Stimulated activated naive CD4-positive, alpha-beta T cell (primary cell): ENCODE measurements around the gene ARL3.
A peak's percentile ranks its signal among the peaks of the same experiment; 100 is the strongest.
"Not testable (repeated sequence)": the region's sequence is repeated elsewhere in the genome, so short reads cannot be mapped to it uniquely, and the experiment has no call there.

Experiments
- DNase-seq, 6 experiments: peaks; one replicate each; lab custom pipeline; 2025; lab: John Stamatoyannopoulos, UW

The ARL3 gene

DNA sequence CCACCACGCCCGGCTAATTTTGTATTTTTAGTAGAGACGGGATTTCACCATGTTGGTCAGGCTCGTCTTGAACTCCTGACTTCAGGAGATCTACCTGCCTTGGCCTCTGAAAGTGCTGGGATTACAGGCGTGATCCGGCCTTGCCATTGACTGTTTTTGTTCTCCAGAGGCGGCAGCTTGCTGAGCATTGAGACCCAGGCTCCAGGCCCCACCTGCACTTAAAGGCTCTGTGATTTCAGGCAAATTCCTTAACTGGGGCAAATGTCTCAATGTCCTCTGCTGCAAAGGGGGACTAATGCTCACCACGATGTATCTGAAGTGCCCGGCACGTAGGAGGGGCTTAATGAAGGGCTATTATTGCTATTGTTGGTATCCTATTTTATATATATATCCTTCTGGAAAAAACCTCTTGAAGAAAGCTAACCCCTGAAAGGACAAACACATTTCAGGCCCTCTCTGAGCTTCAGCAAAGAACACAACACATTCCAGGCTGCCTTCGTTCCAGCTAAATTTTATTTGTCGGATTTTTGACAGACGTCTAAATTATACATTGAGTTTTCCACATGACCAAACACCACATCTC is 40.9 kb downstream of the ARL3 start:
- DNase-seq = no peak

DNA sequence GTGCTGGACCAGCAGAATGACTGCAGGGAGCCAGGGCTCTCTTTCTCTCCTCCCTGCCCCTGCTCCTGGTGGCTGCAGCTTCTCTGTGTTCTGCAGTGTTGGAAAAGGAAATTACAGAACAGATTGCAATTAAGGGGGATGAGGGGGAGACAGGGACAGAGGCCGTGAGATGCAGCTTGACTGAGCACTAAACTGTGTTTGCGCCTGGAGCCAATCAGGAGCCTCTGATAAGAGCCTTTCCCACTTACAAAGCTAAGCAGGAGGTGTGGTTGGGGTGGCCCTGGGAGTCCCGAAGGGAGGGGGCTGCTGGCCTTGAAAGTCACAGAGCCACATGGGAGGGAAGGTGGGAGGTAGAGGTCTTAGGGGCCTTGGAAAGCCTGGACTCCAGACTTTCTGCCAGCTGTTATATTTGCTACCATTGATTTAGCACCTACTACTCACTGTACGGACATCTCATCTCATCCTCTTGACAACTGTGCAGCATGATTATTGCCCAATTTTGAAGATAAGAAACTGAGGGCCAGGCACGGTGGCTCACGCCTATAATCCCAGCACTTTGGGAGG is 43.2 kb downstream of the ARL3 start:
- DNase-seq = no peak

DNA sequence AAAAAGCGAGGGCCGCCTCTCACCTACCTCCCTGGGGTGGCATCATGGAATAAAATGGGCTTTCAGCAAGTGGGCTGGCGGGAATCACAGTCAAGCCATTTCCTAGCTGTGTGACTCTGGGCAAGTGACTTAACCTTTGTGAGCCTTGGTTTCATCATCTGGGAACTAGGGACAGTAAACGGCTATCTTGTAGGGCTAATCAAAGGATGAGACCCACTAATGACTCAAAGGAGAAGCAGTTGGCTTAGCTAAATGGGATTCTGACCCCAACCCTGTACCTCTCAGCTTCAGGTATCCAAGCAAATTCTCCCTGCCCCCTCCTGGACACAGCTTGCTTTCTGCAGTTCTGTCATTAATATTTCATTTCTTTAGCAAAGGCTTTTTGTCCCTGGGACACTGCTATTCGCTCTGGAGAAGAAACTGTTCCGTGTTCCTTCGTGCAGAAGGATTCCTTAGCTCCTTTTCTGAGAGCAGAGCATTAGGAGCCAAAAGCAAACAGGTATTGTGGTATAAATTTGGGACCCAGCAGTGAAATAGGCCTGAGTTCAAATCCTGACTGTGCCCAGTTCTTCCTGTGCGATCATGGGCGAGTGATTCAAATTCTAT is 44.0 kb downstream of the ARL3 start:
- DNase-seq = no peak

DNA sequence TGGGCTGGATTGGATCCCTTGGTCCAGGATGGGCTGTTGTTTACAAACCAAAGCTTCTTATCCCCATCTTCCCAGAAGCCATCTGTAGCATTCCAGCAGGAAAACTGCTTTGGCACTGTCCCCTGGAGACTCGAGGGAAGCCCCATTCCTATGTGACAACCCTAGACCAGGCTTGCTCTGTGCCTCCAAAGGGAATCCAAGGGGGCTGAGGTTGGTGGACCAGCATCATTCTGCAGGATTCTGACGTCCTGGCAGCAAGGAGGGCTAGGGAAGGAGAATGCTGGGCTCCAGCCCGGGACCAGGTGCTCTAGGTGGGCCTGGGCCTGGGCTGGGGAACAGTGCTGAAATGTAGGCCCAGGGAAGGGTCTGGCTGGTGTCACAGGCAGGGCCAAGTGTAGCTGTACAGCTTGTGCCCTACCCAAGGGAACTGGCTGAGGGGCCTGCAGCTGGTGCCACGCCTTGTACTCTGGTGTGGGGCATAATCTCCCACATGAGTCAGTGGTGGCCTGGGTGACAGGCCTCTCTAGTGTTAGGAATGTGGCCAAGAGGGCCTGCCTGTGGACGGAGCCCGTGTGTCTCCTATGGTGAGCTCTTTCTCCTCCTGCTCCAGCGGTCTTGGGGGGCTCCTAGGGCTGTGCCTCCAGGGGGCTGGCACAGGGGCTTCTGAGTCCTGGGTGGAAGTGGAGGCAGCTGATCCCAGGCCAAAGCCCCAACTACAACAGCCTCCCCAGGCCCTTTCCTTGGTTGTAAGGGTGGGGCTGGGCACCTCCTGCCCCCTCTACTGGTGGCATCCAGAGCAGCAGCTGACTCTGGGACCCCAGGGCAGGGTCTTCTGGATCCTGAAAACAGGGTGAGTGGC is 44.8 kb downstream of the ARL3 start:
- peak in 1 of 6 experiments; percentile 18 for DNase-seq

DNA sequence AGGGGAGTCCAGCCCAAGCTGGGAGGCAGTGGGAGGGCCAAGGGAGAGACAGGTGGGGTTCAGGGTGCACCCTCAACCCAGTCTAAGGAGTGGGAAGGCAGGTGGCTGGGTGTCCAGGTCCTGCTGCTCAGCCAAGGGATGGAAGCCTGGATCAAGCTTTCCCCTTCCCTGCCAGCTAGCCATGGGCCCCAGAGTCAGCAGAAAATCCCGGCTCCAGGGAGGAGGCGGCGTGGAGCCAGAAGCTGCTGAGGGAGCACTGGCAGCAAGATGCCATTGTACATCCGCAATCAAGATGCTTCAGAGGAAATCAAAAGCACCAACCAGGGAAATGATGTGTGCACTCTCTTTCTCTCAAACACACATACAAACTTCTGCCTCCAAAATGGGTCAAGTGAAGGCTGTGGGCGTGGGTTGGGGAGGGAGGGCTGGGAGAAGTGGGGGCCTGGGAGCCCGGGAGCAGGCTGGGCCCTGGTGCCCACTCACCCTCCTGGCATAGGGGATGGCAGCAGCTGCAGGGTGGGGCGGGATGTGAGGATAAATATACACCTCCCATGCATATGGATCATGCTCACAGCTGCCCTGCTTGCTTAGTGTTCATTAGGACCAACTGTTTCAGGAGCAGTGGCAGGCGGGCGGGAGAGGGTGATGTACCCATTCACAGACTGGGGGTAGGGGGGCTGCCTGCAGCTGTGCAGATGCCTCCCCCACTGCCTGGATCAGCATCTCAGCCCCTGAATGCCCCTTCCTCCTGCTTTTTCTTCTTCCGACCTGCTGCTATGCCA is 45.7 kb downstream of the ARL3 start:
- no peak for DNase-seq

DNA sequence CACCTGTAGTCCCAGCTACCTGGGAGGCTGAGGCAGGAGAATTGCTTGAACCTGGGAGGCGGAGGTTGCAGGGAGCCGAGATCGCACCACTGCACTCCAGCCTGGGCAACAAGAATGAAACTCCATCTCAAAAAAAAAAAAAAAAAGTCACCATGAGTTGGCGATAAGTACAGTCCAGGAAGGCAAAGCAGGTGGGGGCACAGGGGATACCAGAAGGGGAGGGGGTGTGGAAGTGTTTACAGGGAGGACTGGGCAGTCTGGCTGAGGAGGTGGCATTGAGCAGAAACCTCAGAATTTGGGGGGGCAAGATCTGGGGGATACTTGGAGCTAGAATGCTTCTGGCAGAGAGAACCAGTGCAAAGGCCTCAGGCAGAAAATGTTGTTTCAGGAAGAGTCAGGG is 46.8 kb downstream of the ARL3 start:
- DNase-seq = not testable (repeated sequence)

DNA sequence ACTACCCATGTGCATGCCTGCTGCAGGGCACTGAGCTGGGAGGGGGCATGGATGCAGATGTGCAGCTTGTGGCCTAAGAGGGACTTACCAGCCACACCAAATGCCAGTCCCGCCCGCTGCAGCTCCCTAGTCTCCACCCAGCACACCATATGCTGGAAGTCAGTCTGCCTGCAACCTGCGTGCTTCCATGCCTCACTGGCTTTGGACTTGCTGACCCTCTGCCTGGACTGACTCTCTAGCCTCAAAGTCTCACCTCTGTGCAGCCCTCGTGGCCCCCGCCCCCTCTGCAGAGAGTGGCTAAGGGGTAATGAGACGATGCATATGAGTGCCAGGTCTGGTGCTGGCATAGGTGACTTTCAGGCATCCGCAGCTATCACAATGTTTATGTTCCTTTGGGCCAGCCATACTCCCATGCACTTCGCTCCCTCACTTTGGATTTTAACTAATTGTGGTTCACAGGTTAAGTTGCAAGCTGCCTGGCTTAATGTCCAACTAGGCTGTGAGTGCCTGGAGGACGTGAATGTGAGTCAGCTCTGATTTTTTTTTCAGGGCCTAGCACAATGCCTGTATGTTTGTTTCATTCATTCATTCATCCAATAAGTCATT is 48.2 kb downstream of the ARL3 start:
- DNase-seq = no peak

DNA sequence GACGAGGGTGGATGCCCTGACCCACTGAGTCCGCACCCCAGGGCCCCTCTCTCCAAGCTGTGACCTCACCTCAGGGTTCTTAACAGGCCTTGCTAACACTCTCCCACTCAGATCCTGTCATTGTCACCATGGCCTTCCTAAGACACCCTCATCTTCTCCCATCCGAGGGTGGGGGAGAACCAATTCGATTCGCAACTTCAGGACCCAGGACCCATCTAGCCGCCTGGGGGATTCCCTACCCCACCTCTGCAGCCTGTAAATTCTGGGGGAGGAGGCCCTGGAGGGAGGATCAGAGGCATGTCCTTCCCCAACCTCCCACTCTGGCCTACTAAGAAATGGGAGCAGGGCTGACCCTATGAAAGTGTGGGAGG is 52.6 kb downstream of the ARL3 start:
- DNase-seq = no peak

DNA sequence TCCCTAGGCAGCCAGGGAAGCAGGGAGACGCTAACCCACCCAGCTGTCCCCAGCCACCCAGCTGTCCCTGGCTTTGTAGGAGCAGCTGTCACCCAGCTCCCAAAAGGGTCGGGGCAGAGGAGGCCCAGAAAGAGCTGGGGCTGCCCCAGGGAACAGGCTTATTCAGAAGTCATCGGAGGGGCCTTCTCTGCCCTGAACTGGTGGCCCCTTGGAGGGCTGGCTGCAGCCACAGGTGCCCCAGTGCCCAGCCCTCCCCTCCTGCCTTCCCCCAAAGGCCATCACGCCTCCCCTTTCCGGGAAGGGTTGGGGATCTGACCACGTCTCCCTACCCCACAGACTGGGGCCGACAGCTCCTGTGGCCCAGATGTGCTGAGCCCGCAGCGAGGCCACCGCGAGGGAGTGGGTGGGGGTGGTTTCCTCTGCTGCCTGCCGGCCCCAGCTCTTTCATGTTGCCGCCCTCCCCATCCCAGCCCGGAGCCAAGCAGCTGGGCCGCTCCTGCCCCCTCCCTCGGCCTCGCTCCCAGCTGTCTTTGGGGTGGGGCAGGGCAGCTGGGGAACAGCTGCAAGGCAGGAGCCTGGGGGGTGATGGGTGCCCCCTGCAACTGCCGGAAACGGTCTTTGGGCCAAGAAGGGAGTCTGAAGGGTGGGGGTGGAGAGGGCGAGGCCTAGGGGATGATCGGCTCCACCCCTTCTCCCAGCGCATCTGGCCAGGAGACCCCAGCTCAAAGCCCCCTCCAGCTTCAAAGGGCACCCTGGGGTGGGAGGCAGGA is 53.1 kb downstream of the ARL3 start:
- peak in 5 of 6 experiments; percentile 20 to 39 (median 32) for DNase-seq

DNA sequence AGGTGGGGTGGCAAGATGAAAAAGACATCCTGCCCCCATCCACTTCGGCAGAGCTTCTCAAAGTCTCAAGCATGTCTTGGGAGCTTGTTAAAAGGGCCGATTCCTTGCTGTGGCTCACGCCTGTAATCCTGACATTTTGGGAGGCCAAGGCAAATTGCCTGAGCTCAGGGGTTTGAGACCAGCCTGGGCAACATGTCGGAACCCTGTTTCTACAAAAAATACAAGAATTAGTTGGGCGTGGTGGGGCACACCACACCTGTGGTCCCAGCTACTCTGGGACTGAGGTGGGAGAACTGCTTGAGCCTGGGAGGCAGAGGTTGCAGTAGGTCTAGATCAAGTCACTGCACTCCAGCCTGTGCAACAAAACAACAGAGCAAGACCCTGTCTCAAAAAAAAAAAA is 55.4 kb downstream of the ARL3 start:
- DNase-seq = no peak

DNA sequence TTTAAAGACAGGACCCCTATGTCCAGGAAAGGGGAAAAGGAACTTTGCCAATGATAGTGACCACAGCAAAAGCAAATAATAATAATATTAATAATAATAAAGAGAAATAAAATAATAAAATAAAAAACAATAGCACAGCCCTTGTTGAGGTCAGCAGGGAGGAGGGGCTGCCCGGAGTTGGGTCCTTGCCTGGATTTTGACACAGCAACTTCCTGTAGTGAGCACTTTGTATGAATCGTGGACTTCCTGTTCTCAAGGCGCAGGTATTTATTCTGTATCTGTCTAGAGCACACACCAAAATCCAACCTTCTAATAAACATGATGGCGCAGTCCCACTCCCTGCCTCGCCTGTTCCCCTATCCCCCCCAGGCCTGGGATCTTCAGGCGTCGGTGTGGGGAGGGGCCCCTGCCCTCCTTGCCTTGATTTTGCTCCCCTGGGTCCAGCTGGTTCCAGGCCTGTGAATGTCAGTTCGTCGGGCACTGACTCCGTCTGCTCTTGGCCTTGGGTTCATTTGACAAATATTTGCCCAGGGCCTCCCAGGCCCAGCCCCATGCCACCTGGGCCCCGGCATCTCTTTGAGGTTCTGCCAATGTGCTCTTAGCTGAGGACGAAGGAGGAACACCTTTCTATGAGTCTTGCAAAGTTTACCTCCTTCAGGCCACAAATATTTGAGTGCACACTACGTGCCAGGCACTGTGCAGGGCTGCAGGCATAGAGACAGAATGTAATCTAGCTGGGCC is 56.0 kb downstream of the ARL3 start:
- peak in 2 of 6 experiments; percentile 5 to 14 for DNase-seq

DNA sequence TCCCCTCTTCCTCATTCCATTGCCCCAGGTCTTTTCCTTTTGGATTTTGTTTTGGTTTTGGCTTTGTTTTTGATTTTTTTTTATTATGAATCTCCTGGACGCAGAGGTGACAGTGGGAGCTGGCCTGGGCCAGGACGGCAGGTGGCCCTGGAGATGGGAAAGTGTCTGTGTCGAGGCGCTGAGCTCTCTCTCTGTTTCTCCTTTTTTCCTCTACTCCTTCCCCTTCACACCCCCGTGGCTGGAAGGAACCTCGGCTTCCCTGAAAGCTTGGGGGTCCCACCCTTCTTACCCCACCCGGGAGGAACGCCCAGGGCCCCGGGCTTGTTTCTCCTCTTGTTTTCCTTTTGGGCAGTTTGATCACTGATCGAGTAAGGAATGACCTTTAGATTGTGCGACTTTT is 56.7 kb downstream of the ARL3 start:
- DNase-seq = no peak

DNA sequence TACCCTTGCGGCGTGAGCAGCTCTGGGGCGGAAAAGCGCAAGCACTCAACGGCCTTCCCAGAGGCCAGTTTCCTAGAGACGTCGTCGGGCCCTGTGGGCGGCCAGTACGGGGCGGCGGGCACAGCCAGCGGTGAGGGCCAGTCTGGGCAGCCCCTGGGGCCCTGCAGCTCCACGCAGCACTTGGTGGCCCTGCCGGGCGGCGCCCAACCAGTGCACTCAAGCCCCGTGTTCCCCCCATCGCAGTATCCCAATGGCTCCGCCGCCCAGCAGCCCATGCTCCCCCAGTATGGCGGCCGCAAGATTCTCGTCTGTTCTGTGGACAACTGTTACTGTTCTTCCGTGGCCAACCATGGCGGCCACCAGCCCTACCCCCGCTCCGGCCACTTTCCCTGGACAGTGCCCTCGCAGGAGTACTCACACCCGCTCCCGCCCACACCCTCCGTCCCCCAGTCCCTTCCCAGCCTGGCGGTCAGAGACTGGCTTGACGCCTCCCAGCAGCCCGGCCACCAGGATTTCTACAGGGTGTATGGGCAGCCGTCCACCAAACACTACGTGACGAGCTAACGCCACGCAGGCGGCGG is 57.3 kb downstream of the ARL3 start:
- DNase-seq = no peak

DNA sequence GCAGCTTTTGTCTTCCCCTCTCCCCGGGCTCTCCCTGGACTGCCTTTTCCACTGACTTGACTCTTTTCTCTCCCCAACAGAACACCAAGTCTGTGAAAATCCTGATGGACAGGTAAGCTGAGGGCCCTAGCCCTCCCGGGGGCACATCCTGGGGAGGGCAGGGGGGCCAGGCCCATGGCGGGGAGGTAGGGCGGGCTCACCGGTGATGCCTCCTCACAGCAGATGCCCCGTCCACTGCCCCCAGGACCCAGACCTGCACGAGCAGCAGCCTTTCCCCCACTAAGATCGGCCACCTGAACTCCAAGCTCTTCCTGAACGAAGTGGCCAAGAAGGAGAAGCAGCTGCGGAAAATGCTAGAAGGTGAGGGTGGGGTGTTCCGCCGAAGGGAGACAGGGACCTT is 58.2 kb downstream of the ARL3 start:
- DNase-seq = no peak

DNA sequence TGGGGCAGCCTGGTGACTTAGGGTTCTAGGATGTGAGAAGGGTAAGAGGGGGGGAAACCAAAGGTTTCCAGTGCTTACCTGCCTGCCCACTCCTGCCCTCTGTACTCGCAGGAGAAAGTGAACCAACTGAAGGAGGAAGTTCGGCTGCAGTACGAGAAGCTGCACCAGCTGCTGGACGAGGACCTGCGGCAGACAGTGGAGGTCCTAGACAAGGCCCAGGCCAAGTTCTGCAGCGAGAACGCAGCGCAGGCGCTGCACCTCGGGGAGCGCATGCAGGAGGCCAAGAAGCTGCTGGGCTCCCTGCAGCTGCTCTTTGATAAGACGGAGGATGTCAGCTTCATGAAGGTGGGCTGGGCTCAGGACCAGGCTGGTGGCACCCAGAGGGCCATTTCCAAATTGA is 59.2 kb downstream of the ARL3 start:
- DNase-seq = no peak

DNA sequence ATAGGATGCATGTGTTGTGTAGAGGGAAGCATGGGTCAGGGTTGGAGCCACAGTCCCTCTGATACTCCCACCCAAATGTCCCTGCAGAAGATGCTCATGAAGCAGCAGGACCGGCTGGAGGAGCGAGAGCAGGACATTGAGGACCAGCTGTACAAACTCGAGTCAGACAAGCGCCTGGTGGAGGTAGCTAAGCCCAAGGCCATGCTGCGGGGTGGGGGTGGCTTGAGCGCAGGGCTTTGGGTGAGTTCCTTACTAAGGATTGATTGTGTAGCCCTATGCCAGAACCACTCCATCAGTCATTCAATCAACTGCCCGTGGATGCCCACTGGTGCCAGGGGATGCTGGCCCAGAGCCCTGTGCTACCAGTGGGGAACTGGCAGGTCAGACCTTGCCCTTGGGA is 59.6 kb downstream of the ARL3 start:
- DNase-seq = no peak

DNA sequence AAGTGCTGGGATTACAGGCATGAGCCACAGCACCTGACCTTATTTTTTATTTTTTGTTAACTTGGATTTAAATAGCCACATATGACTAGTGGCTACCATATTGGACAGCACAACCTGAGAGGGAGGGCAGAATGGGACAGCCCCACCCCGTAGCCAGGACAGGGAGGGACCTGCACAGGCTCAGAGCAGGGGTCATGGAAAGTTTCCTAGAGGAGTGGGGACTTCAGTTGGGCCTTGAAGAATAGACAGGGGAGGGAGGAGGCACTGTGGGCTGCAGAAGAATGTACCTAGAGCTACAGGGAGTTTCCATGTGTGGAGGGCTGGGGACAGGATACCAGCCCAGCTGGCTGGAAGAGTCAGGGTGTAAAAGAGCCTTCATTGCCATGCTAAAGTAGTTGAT is 61.1 kb downstream of the ARL3 start:
- DNase-seq = no peak

DNA sequence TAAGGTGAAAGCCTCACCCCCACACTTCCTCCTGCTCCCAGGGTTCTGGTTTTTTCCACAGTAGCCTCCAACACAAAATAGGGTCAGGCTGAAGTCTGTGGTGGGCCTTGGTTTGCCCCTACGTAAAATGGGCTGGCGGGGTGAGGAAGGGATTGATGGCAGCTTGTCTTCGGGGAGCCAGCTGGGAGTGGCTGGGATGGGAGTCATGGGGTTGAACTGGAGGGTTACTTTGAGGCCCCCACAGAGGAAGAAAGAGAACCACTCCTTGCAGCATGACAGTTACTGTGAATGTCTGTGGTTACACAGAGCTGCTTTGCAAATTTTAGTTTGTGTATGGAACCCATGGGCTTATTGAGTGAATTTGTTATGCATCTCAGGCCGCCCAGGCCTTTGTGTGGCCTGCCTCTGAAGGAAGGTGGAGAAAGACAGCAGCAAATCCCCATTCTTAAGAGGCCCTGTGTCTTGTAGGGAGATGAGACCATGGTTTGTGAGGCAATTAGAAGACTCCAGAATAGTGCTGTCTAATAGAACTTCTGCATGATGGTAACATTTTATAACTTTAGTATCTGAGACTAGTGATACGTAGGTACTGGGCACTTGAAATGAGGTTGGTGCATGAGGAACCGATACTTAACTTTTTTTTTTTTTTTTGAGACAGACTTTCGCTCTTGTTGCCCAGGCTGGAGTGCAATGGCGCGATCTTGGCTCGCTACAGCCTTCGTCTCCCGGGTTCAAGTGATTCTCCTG is 61.9 kb downstream of the ARL3 start:
- DNase-seq = no peak

DNA sequence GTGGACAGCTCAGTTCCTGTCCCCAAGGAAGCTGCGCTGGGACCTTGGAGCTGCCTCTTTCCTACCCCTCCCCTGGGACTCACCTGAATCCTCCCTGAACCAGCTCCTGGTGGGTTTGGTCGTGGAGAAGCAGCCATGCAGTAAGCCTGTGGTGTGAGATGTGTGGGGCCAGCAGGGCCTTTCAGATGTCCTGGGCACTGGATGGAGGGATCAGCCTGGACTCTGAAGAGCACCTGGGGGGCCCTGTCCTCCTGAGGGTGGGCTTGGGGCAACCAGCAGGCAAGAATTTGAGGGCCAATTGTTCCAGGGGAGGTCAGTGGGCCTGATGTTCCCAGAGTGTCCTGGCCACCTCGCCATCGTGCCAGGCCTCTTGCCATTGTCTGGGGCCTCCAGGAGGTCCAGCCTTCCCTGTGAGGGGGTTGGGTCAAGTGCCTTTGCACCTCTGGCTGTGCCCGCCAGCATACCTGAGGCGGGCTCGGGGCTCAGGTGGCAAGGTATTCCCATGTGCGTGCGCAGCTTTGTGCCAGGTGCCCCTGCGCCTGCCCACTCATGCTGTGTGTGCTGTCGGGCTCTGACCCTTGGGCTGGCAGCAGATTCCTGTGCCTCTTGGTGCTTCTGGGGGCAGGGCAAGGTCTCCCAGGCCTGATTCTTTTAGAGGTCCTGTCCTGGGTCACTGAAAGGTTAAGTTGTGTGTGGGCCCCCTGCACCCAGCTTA is 62.6 kb downstream of the ARL3 start:
- DNase-seq = no peak
